ENCODE data around the gene CLCN3. TPM values are rescaled to one million over a fixed set of nuclear protein-coding genes. Genes with fewer than 3 reads are reported as not detected.

CLCN3 gene
- total RNA-seq, 2 experiments from 2014 or later: 17.8 to 42.0 TPM

DNA sequence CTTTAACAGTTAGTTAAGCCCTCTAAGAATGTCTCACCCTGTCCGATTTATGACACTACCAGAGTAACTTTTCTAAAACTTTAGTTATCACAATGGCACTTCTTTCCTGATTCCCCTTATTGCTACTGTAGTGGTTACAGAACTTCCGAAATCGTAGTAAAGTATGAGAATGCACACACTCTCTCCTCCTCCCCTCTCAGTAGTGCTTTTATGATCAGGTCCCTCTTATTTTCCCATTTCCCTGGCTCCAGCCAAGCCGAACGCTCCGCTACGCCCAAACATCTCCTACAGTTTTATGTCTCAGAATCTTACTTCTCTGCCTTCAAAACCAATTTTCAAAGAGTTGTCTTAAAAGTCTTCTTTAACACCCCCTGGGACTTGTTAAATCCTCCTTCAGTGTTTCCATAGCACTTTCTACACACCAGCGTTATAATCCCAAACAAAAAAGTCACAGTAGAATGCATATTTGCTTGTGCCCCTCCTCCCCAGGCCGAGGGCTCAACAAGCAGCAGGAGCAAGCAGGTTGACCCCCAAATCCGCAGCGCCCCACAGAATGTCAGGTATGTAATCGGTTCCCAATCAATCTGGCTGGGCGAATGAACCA, 136.7 kb downstream of the CLCN3 start:
- Histone ChIP-seq H3K4me3 (ENCODE audit: low read depth, low read length, poor library complexity, severe bottlenecking) (peak overlapping the region; percentile 91), H3K4me1 (ENCODE audit: insufficient read depth, low read length, poor library complexity, severe bottlenecking) (peaks cover 19% of the 10 kb centered on the region), H3K9me2 (ENCODE audit: insufficient read depth, low read length) (no peaks in the 10 kb centered on the region), H3K27ac (ENCODE audit: low read depth, low read length, poor library complexity, severe bottlenecking) (peak overlapping the region; percentile 21), H4K20me1 (ENCODE audit: insufficient read depth, low read length) (no peaks in the 10 kb centered on the region), H3K79me2 (ENCODE audit: insufficient read depth, low read depth, low read length) (peaks cover 16% of the 10 kb centered on the region; the same call in 1 of the 2 replicates), H2AFZ (ENCODE audit: low read length) (peak overlapping the region; percentile 94), H3K4me2 (ENCODE audit: low read length) (peak overlapping the region; percentile 94), H3K36me3 (ENCODE audit: insufficient read depth, low read length) (peaks cover 7% of the 10 kb centered on the region; the same call in 1 of the 2 replicates), H3K9me3 (ENCODE audit: low read length) (no peaks in the 10 kb centered on the region)
- intact Hi-C loops (cut with micrococcal nuclease; ENCODE audit: unreplicated experiment): loop anchor here (2.0 to 5.0 kb wide), 2 partner anchors 144 to 750 kb away; partner anchors contain the start of gene NEK1
- TF ChIP-seq EZH2phosphoT487 (IDR thresholded peaks at IDR 0.05; ENCODE audit: borderline replicate concordance, low read depth, low read length): no peak
- TF ChIP-seq, protein P1, sequence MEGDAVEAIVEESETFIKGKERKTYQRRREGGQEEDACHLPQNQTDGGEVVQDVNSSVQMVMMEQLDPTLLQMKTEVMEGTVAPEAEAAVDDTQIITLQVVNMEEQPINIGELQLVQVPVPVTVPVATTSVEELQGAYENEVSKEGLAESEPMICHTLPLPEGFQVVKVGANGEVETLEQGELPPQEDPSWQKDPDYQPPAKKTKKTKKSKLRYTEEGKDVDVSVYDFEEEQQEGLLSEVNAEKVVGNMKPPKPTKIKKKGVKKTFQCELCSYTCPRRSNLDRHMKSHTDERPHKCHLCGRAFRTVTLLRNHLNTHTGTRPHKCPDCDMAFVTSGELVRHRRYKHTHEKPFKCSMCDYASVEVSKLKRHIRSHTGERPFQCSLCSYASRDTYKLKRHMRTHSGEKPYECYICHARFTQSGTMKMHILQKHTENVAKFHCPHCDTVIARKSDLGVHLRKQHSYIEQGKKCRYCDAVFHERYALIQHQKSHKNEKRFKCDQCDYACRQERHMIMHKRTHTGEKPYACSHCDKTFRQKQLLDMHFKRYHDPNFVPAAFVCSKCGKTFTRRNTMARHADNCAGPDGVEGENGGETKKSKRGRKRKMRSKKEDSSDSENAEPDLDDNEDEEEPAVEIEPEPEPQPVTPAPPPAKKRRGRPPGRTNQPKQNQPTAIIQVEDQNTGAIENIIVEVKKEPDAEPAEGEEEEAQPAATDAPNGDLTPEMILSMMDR (conservative IDR thresholded peaks at IDR 0.05; ENCODE audit: low read length): no peak
- ChIA-PET POLR2A (interaction anchor here (1.0 to 1.1 kb wide), 2 partner anchors 9 to 746 kb away, joined by 3 to 4 read pairs; partner anchors contain the start of gene CBR4), CTCF (ENCODE audit: unreplicated experiment) (no interaction called here)
- DNase-seq (ENCODE audit: low spot score): no peak
- no TSS peak for BruUV-seq (replicated peaks)

DNA sequence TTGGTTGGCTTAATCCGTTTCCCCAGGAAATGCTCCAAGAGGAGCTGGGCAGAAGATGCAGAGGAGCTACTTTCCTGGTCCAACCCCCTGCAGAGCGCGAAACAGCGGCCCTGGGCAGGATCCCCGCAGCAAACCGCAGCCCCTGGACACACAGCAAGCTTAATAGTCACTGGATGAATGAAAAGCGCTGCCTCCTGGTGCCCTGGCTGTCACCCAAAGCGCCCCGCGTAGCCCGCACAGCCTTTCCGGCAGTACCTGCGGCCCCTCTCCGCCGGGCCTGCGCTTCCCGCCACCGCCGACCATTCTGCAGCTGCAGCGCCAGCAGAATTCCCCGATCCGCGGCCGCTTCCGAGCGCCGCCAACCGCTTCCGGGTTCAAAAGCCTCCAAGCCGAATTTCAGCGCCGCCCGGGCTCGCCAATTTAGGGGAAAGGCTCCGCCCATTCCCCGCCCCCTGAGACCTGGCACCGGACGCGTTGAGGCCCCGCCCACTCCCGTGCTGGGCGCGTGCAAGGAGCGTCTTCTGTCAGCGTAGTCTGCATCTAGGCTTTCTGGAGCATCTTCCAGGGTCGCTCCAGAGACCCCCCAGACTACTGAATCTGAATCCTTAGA, 137.3 kb downstream of the CLCN3 start, which contains the start of gene HPF1:
Gene HPF1 (minus strand): TSS at position 370 of the 610 bp plus-strand sequence. CDS start 67 bp downstream, at position 303.
- CTCF ChIA-PET (ENCODE audit: unreplicated experiment): no interaction called here
- H3K4me2 ChIP-seq (ENCODE audit: low read length): peak within 1 kb of the TSS; percentile 94
- DNase-seq (ENCODE audit: low spot score): peak; percentile 94
- H3K4me1 ChIP-seq (ENCODE audit: insufficient read depth, low read length, poor library complexity, severe bottlenecking): peaks cover 19% of the 10 kb centered on the region
- H3K36me3 ChIP-seq (ENCODE audit: insufficient read depth, low read length): peaks cover 2% of the 10 kb centered on the region; the same call in 1 of the 2 replicates
- TF ChIP-seq EZH2phosphoT487 (IDR thresholded peaks at IDR 0.05; ENCODE audit: borderline replicate concordance, low read depth, low read length): no peak
- TF ChIP-seq, protein P1 (conservative IDR thresholded peaks at IDR 0.05; ENCODE audit: low read length): 0 out of 2 replicates have a peak, but pooled peaks have one; percentile 12
- intact Hi-C loops (cut with micrococcal nuclease; ENCODE audit: unreplicated experiment): loop anchor here (2.0 to 5.0 kb wide), 2 partner anchors 145 to 750 kb away; partner anchors contain the start of gene NEK1
- POLR2A ChIA-PET: interaction anchor here (1.0 to 1.1 kb wide), 2 partner anchors 9 to 747 kb away, joined by 3 to 4 read pairs; partner anchors contain the start of gene CBR4
- H4K20me1 ChIP-seq (ENCODE audit: insufficient read depth, low read length): no peaks in the 10 kb centered on the region
- peaks cover 16% of the 10 kb centered on the region; the same call in 1 of the 2 replicates for H3K79me2 ChIP-seq (ENCODE audit: insufficient read depth, low read depth, low read length)
- peak within 1 kb of the TSS; percentile 91 for H3K4me3 ChIP-seq (ENCODE audit: low read depth, low read length, poor library complexity, severe bottlenecking)
- H3K9me2 ChIP-seq (ENCODE audit: insufficient read depth, low read length): no peaks in the 10 kb centered on the region
- no peaks in the 10 kb centered on the region for H3K9me3 ChIP-seq (ENCODE audit: low read length)
- peak within 1 kb of the TSS; percentile 94 for H2AFZ ChIP-seq (ENCODE audit: low read length)
- no TSS peak for BruUV-seq (replicated peaks)
- H3K27ac ChIP-seq (ENCODE audit: low read depth, low read length, poor library complexity, severe bottlenecking): peak within 1 kb of the TSS; percentile 21

Measured in OCI-LY7 (cell line).